Upper lobe of left lung (tissue), 4 donors: ENCODE measurements around the gene CASP8.

Source experiments
- CTCF ChIP-seq, 6 experiments: fragments of 450-650 bp in 4 of 6; fragments of 200-600 bp in 2 of 6; sonication (generic) in 2 of 6; IDR thresholded peaks; one replicate each; pipeline ENCODE4 v1.5.1; 2016 to 2019; ENCODE audit warnings: antibody characterized with exemption in 6 of 6
- EP300 ChIP-seq, 4 donors: sonication (generic); formaldehyde crosslinking; IDR thresholded peaks; one replicate each; pipeline ENCODE4 v1.5.1; 2017; ENCODE audit warnings: antibody characterized with exemption in 4 of 4, control low read depth in 2 of 4
- POLR2A ChIP-seq, 4 donors: fragments of 450-650 bp; IDR thresholded peaks; one replicate each; pipeline ENCODE4 v1.5.1; 2016 to 2017; ENCODE audit warnings: antibody characterized with exemption in 4 of 4, mild to moderate bottlenecking in 2 of 4

- TF ChIP-seq EP300 (IDR thresholded peaks at IDR 0.05): no peak
- TF ChIP-seq POLR2A (IDR thresholded peaks at IDR 0.05): no peak
- no peak for TF ChIP-seq CTCF (IDR thresholded peaks at IDR 0.05)
Measured at GRCh38 chr2:201237486-201238123, 22.7 kb upstream of the CASP8 start.
